ENCODE data around the gene TOMM70.

TOMM70 gene

GRCh38 chr3:100374521-100374920 is 26.4 kb downstream of the TOMM70 start:
- TF ChIP-seq TCF4 (CRISPR knock-in tag; IDR thresholded peaks at IDR 0.05; ENCODE audit: borderline replicate concordance) (no peak), SNAI2 (CRISPR knock-in tag; IDR thresholded peaks at IDR 0.05) (no peak), PATZ1 (CRISPR knock-in tag; IDR thresholded peaks at IDR 0.05; ENCODE audit: borderline replicate concordance) (no peak)
- no peak for ATAC-seq

- TF ChIP-seq ZNF565 (CRISPR knock-in tag; conservative IDR thresholded peaks at IDR 0.05; ENCODE audit: low read depth) (no peak), ESRRG (CRISPR knock-in tag; IDR thresholded peaks at IDR 0.05) (no peak)
- ATAC-seq: no peak
Measured at GRCh38 chr3:100370756-100371155, 30.1 kb downstream of the TOMM70 start.

- TF ChIP-seq CSRNP3 (CRISPR knock-in tag; IDR thresholded peaks at IDR 0.05) (no peak), ZNF70 (CRISPR knock-in tag; IDR thresholded peaks at IDR 0.05) (no peak), ZNF565 (CRISPR knock-in tag; conservative IDR thresholded peaks at IDR 0.05; ENCODE audit: low read depth) (no peak)
- ATAC-seq: no peak
Measured at GRCh38 chr3:100368441-100368840, 32.4 kb downstream of the TOMM70 start.

DNA sequence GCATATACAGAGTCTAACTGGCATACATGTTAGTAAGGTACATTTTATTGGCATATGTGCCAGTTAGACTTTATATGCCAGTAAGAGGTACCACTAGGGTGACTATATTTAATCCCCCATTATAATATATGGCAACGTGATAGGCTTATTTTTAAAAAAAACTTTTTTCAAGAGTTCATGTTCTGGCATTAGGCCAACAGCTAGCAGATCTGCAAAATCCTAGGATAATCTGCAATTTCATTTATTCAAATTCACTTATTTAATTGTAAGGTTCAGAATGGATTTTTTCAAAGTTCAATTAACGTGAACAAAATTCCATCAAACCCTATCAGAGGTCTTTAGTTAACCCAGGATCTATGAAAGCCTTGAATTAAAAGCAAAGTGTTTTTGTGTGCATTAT is 34.5 kb downstream of the TOMM70 start:
- TF ChIP-seq ZNF8 (CRISPR knock-in tag; IDR thresholded peaks at IDR 0.05) (no peak), TOX (CRISPR knock-in tag; IDR thresholded peaks at IDR 0.05; ENCODE audit: borderline replicate concordance) (no peak)
- ATAC-seq: no peak

DNA sequence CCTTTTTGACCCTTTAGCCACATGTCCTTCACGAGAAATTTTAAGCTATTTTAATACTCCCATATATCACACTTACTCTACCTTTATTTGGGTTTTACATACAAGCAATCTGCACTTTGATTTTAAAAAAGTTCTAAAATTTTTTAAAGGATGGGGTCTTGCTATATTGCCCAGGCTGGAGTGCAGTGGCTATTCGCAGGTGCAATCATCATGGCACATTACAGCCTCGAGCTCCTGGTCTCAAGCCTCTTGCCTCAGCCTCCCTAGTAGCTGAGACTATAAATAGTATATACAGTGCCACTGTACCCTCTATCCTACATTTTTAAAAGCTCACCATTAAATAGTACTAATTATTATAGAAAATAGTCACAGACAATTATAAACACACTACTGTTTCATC is 36.5 kb downstream of the TOMM70 start:
- no peak for ATAC-seq
- TF ChIP-seq ZFP3 (CRISPR knock-in tag; IDR thresholded peaks at IDR 0.05) (no peak), ZNF70 (CRISPR knock-in tag; IDR thresholded peaks at IDR 0.05) (no peak), ZC3H10 (CRISPR knock-in tag; IDR thresholded peaks at IDR 0.05) (no peak), TOX (CRISPR knock-in tag; IDR thresholded peaks at IDR 0.05; ENCODE audit: borderline replicate concordance) (no peak), CSRNP3 (CRISPR knock-in tag; IDR thresholded peaks at IDR 0.05) (no peak), ZNF8 (CRISPR knock-in tag; IDR thresholded peaks at IDR 0.05) (no peak), ZFP30 (CRISPR knock-in tag; IDR thresholded peaks at IDR 0.05) (no peak), OSR1 (CRISPR knock-in tag; IDR thresholded peaks at IDR 0.05) (no peak), SNAI2 (CRISPR knock-in tag; IDR thresholded peaks at IDR 0.05) (no peak), GLIS3 (CRISPR knock-in tag; IDR thresholded peaks at IDR 0.05) (no peak), PPARA (CRISPR knock-in tag; IDR thresholded peaks at IDR 0.05; ENCODE audit: borderline replicate concordance) (no peak), ZNF565 (CRISPR knock-in tag; conservative IDR thresholded peaks at IDR 0.05; ENCODE audit: low read depth) (no peak), BACH2 (CRISPR knock-in tag; IDR thresholded peaks at IDR 0.05; ENCODE audit: borderline replicate concordance) (no peak), CSDC2 (CRISPR knock-in tag; IDR thresholded peaks at IDR 0.05) (no peak), ISL1 (CRISPR knock-in tag; IDR thresholded peaks at IDR 0.05) (no peak), RARB (CRISPR knock-in tag; IDR thresholded peaks at IDR 0.05) (no peak), ARNTL (CRISPR knock-in tag; IDR thresholded peaks at IDR 0.05; ENCODE audit: borderline replicate concordance, low read depth) (no peak), POU6F1 (CRISPR knock-in tag; IDR thresholded peaks at IDR 0.05; ENCODE audit: borderline replicate concordance, low read depth) (no peak)
- TF ChIP-seq, protein P1, sequence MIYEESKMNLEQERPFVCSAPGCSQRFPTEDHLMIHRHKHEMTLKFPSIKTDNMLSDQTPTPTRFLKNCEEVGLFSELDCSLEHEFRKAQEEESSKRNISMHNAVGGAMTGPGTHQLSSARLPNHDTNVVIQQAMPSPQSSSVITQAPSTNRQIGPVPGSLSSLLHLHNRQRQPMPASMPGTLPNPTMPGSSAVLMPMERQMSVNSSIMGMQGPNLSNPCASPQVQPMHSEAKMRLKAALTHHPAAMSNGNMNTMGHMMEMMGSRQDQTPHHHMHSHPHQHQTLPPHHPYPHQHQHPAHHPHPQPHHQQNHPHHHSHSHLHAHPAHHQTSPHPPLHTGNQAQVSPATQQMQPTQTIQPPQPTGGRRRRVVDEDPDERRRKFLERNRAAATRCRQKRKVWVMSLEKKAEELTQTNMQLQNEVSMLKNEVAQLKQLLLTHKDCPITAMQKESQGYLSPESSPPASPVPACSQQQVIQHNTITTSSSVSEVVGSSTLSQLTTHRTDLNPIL (CRISPR knock-in tag; IDR thresholded peaks at IDR 0.05; ENCODE audit: low read depth): no peak

All from SK-N-SH treated with all-trans-retinoic acid at 6 μM for 48 hours (cell line).